Skeletal muscle satellite cell (primary cell): ENCODE results near the gene RHOT2.
A peak's percentile ranks its signal among the peaks of the same experiment; 100 is the strongest.
"Not testable (repeated sequence)": the region's sequence is repeated elsewhere in the genome, so short reads cannot be mapped to it uniquely, and the experiment has no call there.

ENCODE experiments used
- H3K27me3 ChIP-seq: 2 replicates; pipeline ENCODE4 v1.7.0; 2013; ENCODE audit warnings: low read length; ENCODE audit not compliant: control insufficient read depth, insufficient read depth
- H3K36me3 ChIP-seq: 2 replicates; pipeline ENCODE4 v1.7.0; 2013; ENCODE audit warnings: mild to moderate bottlenecking, control low read depth, low read length; ENCODE audit not compliant: insufficient read depth
- H3K4me1 ChIP-seq: 2 replicates; pipeline ENCODE4 v1.7.0; 2013; ENCODE audit warnings: low read length; ENCODE audit not compliant: control insufficient read depth, insufficient read depth
- H3K4me2 ChIP-seq: 2 replicates; pipeline ENCODE4 v1.7.0; 2013; ENCODE audit warnings: mild to moderate bottlenecking, low read length
- H3K4me3 ChIP-seq: 2 replicates; pipeline ENCODE4 v1.7.0; 2013; ENCODE audit warnings: low read length
- H3K9ac ChIP-seq: 2 replicates; pipeline ENCODE4 v1.7.0; 2013; ENCODE audit warnings: mild to moderate bottlenecking, low read depth, low read length, moderate library complexity
- H3K9me3 ChIP-seq: replicated peaks from 2 replicates; pipeline ENCODE4 v1.7.0; 2013; ENCODE audit warnings: mild to moderate bottlenecking, control low read depth, low read length

Gene RHOT2

DNA sequence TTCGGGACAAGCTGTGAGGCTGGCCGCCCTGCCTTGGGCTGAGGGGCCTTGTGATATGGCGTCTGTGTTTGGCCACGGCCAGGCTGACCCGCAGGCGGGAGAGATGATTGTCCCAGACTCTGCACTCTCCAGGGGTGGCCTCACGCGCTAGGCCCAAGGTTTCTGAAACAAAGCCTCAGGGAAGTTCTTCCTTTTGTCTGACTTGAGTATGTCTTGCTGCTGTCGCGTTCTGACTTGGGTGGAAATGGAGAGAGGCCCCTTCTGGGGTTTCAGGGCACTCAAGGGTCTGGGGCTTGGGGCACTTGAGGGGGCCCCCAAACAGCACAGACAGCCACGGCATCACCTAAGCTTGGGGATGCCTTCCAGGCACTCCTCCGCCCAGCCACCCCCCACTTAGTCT, 43.2 kb downstream of the RHOT2 start:
- H3K9ac ChIP-seq = no peak overlapping the region
- H3K4me1 ChIP-seq = peaks cover 30% of the 10 kb centered on the region
- peaks cover 43% of the 10 kb centered on the region for H3K27me3 ChIP-seq
- H3K36me3 ChIP-seq = no peaks in the 10 kb centered on the region
- no peaks in the 10 kb centered on the region for H3K9me3 ChIP-seq
- H3K4me3 ChIP-seq = no peak overlapping the region
- H3K4me2 ChIP-seq = no peak overlapping the region

DNA sequence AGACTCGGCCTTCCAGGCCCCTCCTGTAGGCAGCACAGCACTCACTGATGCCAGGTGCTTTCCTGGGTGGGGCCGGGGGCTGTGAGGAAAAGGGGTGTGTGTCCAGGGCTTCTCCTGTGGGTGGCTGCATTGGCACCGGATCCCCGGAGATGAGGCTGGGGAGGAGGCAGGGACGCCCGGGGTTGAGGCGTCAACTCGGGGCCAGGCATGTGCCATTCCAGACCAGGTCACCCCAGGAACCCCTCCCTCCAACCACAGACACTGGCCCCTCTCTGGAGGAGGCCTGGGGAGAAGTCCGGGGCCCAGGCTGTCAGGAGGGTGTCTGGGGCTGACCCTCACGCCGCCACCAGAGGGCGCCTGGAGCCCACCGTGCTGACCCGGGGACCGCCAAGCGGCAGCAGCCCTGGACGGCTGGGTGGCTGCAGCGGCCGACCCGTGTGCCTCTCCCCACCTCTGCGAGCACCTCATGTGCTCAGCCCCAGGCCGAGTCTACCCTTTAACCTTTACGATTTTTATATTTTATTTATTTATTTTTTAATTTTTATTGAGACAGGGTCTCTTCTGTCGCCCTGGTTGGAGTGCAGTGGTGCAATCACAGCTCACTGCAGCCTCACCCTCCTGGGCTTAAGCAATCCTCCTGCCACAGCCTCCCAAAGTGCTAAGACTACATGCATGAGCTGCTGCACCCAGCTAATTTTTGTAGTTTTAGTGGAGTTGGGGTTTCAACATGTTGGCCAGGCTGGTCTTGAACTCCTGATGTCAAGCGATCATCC, 43.8 kb downstream of the RHOT2 start:
- Histone ChIP-seq H3K27me3 (peaks cover 36% of the 10 kb centered on the region), H3K4me2 (no peak overlapping the region), H3K4me1 (peaks cover 36% of the 10 kb centered on the region), H3K36me3 (no peaks in the 10 kb centered on the region), H3K4me3 (no peak overlapping the region), H3K9ac (no peak overlapping the region), H3K9me3 (no peaks in the 10 kb centered on the region)

DNA sequence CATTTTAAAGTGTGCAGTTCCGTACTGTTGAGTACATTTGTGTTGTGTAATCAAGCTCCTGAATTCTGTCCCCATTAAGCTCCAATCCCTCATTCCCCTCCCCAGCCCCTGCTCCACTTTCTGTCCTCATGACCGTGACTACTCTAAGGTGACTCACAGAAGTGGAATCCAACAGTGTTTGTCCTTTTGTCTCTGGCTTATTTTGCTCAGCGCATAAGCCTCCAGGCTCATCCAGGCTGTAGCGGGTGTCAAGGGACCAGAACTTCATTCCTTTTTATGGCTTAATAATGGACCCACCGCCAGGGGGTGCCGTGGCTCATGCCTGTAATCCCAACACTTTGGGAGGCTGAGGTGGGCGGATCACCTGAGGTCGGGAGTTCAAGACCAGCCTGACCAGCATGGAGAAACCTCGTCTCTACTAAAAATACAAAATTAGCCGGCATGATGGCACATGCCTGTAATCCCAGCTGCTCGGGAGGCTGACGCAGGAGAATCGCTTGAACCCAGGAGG, 44.9 kb downstream of the RHOT2 start:
- not testable (repeated sequence) for H3K4me3 ChIP-seq, H3K36me3 ChIP-seq, H3K9ac ChIP-seq, H3K9me3 ChIP-seq, H3K4me2 ChIP-seq
- Histone ChIP-seq H3K4me1 (peaks cover 36% of the 10 kb centered on the region), H3K27me3 (peaks cover 28% of the 10 kb centered on the region)

GRCh38 chr16:714079-714478, 46.1 kb downstream of the RHOT2 start:
- no peak overlapping the region for H3K9ac ChIP-seq

GRCh38 chr16:714558-715476, 46.9 kb downstream of the RHOT2 start, which contains the start of gene METRN:
Gene METRN, plus strand, starts transcription at chr16:715118. Its CDS starts 172 bp downstream, at chr16:715290.
- H3K4me2 ChIP-seq = peak within 1 kb of the TSS; percentile 97
- no peaks in the 10 kb centered on the region for H3K9me3 ChIP-seq
- peak within 1 kb of the TSS; percentile 75 for H3K4me3 ChIP-seq
- peaks cover 11% of the 10 kb centered on the region for H3K27me3 ChIP-seq
- H3K36me3 ChIP-seq = no peaks in the 10 kb centered on the region
- peaks cover 37% of the 10 kb centered on the region for H3K4me1 ChIP-seq
- peak within 1 kb of the TSS; percentile 69 for H3K9ac ChIP-seq

More at GRCh38 chr16:714079-714478, 46.1 kb downstream of the RHOT2 start:
- H3K9me3 ChIP-seq = no peaks in the 10 kb centered on the region
- no peaks in the 10 kb centered on the region for H3K36me3 ChIP-seq
- H3K4me3 ChIP-seq = no peak overlapping the region
- peaks cover 15% of the 10 kb centered on the region for H3K27me3 ChIP-seq
- peaks cover 36% of the 10 kb centered on the region for H3K4me1 ChIP-seq
- no peak overlapping the region for H3K4me2 ChIP-seq

- peak overlapping the region; percentile 75 for H3K4me3 ChIP-seq
- peaks cover 3% of the 10 kb centered on the region for H3K27me3 ChIP-seq
These were observed 47.7 kb downstream of the RHOT2 start for GRCh38 chr16:715477-716199.

DNA sequence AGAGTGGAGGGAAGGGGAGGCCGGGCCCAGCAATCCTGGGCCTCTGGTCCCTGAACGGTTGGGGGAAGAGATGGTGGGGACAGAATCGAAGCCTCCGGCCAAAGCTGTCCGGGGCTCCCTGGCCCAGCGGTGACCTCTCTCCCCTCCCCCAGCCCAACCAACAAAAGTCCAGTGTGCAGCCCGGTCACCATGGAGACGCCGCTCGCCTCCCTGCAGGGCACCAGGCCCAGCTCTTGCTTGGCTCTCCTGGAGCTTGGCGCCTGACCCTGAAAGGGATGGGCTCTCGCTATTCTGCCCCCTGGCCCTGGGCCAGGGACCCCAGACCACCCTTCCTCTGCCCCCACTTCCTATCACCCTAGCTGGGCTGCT, 48.3 kb downstream of the RHOT2 start:
- H3K4me1 ChIP-seq = peaks cover 35% of the 10 kb centered on the region
- no peaks in the 10 kb centered on the region for H3K9me3 ChIP-seq
- peak overlapping the region; percentile 75 for H3K4me3 ChIP-seq
- peak overlapping the region; percentile 69 for H3K9ac ChIP-seq
- H3K4me2 ChIP-seq = peak overlapping the region; percentile 97
- H3K27me3 ChIP-seq = no peaks in the 10 kb centered on the region
- no peaks in the 10 kb centered on the region for H3K36me3 ChIP-seq

More at GRCh38 chr16:715477-716199, 47.7 kb downstream of the RHOT2 start:
- Histone ChIP-seq H3K4me1 (peaks cover 36% of the 10 kb centered on the region), H3K9ac (peak overlapping the region; percentile 69), H3K9me3 (no peaks in the 10 kb centered on the region), H3K36me3 (no peaks in the 10 kb centered on the region), H3K4me2 (peak overlapping the region; percentile 97)

- H3K27me3 ChIP-seq = no peaks in the 10 kb centered on the region
- H3K4me1 ChIP-seq = peaks cover 42% of the 10 kb centered on the region
- no peaks in the 10 kb centered on the region for H3K36me3 ChIP-seq
- peak overlapping the region; percentile 97 for H3K4me2 ChIP-seq
- H3K9me3 ChIP-seq = no peaks in the 10 kb centered on the region
- no peak overlapping the region for H3K9ac ChIP-seq
- no peak overlapping the region for H3K4me3 ChIP-seq
These were observed 48.9 kb downstream of the RHOT2 start for GRCh38 chr16:716768-717325.

DNA sequence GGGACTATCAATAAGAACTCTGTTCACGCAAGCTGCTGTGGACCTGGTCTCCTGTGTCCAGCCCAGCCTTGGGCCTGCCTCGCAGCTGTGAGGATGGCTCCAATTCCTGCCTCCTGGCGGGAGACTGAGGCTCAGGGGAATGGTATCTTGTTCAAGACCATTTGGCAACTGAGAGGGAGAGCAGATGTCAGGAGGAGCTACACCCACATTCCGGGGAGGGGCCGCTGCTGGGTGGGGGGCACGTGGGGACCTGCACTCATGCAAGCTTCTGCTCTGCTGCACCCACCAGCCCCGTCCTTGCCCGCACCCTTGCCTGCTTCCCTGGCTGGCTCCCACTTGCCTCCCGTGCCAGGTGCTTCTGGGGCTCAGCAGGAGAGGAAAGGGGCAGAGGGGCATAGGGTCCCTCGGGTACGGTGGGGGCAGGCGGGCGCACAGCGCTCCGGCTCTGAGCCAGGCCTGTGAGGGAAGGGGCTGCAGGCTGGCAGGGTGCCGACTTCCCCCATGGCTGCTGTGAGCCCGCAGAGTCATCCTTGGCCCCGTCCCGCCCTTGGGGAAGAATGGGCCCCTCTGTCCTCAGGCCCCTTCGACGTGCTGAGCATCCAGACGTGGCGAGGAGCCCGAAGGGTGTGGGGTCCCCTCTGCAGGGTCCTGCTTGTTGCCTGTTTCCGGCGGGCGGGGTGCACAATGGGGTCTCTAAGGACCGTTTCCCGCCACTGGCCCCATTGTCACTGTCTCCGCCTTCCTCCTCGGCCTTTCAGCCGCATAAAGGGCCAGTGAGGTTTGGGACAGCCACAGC, 49.7 kb downstream of the RHOT2 start:
- Histone ChIP-seq H3K4me2 (no peak overlapping the region), H3K4me1 (peaks cover 40% of the 10 kb centered on the region), H3K36me3 (no peaks in the 10 kb centered on the region), H3K9ac (no peak overlapping the region), H3K27me3 (no peaks in the 10 kb centered on the region), H3K4me3 (no peak overlapping the region), H3K9me3 (no peaks in the 10 kb centered on the region)

- peaks cover 40% of the 10 kb centered on the region for H3K4me1 ChIP-seq
- H3K36me3 ChIP-seq = no peaks in the 10 kb centered on the region
- H3K4me2 ChIP-seq = no peak overlapping the region
- H3K27me3 ChIP-seq = no peaks in the 10 kb centered on the region
- H3K9ac ChIP-seq = no peak overlapping the region
- H3K9me3 ChIP-seq = no peaks in the 10 kb centered on the region
- H3K4me3 ChIP-seq = no peak overlapping the region
These were observed 50.5 kb downstream of the RHOT2 start for GRCh38 chr16:718389-718788.
